ENCODE measurements around the gene PCDHA9.

Gene PCDHA9

DNA sequence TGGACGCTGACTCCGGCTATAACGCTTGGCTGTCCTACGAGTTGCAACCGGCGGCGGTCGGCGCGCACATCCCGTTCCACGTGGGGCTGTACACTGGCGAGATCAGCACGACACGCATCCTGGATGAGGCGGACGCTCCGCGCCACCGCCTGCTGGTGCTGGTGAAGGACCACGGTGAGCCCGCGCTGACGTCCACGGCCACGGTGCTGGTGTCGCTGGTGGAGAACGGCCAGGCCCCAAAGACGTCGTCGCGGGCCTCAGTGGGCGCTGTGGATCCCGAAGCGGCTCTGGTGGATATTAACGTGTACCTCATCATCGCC is 29.0 kb downstream of the PCDHA9 start:
- no peak for DNase-seq

DNA sequence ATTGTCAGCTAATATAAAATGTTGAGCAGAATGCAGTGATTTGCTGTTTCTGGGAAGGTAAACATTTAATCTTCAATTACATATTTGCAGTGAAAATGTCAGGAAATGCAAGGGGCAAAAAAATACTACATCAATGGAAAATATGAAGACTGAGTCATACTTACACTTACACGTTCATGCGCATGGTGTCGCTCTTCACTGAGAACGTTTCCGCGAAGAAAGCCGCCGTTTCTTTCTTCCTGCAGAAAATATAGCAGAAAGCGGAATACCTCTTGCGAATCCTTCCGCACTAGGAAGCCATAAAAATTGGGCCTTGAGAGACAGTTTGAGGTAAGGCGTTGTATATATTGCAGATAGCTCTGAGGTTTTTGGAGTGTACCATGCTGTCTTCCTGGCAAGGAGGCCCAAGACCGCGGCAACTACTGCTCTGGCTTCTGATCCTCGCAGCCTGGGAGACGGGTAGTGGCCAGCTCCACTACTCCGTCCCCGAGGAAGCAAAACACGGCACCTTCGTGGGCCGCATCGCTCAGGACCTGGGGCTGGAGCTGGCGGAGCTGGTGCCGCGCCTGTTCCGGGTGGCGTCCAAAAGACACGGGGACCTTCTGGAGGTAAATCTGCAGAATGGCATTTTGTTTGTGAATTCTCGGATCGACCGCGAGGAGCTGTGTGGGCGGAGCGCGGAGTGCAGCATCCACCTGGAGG is 33.9 kb downstream of the PCDHA9 start, which contains the start of gene PCDHA13:
TSS of gene PCDHA13 (plus strand) at position 236 of the 702 bp plus-strand sequence. CDS start at position 381, 145 bp downstream.
- DNase-seq: peak; percentile 4

- DNase-seq: no peak
Observed at GRCh38 chr5:140882591-140882899, 34.4 kb downstream of the PCDHA9 start.

GRCh38 chr5:140883373-140883772 is 35.2 kb downstream of the PCDHA9 start:
- DNase-seq: no peak

GRCh38 chr5:140883927-140884697 is 35.9 kb downstream of the PCDHA9 start:
- DNase-seq: no peak
